ENCODE data around the gene NUP93. TPM values are rescaled to one million over a fixed set of nuclear protein-coding genes. Genes with fewer than 3 reads are reported as not detected.

The NUP93 gene
- total and polyA plus RNA-seq, 9 of the 15 experiments (the other 6 are each of a cell fraction or from before 2014, with no cell fraction given) = 92.0 to 162 (median 121) TPM

DNA sequence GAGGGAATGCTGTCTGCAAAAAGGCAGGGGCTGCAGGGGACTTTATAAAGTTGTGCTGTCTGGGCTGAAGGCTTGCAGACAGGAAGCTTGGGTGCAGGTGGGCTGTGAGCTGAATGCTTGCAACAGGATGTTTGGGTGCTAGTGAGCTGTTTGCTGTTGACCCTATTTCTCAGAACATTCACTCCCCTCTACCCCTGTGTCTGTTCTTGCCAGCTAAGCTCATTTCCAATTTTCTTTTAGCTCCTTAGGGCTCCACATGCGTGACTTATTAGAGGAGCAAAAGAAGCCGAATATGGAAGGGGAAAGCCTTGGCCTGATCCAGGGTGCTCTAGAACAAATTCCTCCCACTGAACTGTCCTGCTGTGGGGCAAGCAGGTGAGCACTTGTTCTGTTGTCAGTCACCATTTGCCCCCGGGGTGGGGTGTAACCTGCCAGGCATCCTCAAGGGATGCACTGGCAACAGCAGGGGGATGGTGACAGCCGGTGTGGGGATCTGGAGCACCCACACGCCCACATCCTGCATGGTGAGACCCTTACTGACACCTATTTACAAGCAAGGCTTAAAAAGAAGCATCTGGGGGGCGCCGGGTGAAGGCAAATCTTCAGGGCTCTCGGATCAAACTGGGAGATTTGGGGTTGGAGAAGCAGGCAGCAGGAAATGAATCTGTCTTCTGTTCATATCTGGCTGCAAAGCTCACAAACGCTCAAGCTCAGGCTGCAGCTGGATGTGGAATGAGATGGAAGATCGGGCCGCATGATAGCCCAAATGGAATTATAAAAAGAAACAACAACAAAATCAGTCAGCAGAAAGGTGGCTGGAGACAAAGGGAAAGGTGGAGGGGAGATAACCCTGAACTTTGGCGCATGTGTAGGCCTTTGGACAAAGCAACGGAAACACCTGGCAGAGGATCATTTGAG is 21.1 kb upstream of the NUP93 start (continued):
- TF ChIP-seq AFF4 (CRISPR knock-in tag; IDR thresholded peaks at IDR 0.05) (no peak), ZNF785 (CRISPR knock-in tag; IDR thresholded peaks at IDR 0.05) (no peak), CREBBP (IDR thresholded peaks at IDR 0.05; ENCODE audit: low read depth, low read length) (no peak), SAFB2 (IDR thresholded peaks at IDR 0.05; ENCODE audit: borderline replicate concordance, low read depth, low read length, severe bottlenecking) (no peak), BRF1 (IDR thresholded peaks at IDR 0.05; ENCODE audit: borderline replicate concordance, extremely low read depth, insufficient read length) (no peak), HDAC2 (IDR thresholded peaks at IDR 0.05) (no peak)

All from K562 (cell line).